BJ (cell line): ENCODE results near the gene SMURF1. TPM values are rescaled to one million over a fixed set of nuclear protein-coding genes. Genes with fewer than 3 reads are reported as not detected.

Experiments used
- CTCF ChIA-PET: fragments of 350-600 bp; formaldehyde crosslinking; extraction: SDS; loops from one replicate; lab custom pipeline; 2021; ENCODE audit warnings: antibody characterized with exemption, inconsistent platforms; lab: Yijun Ruan, JAX
- POLR2A ChIA-PET: fragments of 300-600 bp; sonication (Branson Sonifier 250); formaldehyde crosslinking; extraction: SDS; loops from one replicate; lab custom pipeline; 2021; ENCODE audit warnings: antibody characterized with exemption; lab: Charles Lee
- DNase-seq: peaks from one replicate; pipeline ENCODE4 v3.0.0-alpha.2; 2011; ENCODE audit warnings: low read depth
- H3K27me3 ChIP-seq: 2 replicates; pipeline ENCODE4 v1.6.0; 2011; ENCODE audit warnings: low read length; ENCODE audit not compliant: control insufficient read depth, insufficient read depth
- H3K36me3 ChIP-seq: 2 replicates; pipeline ENCODE4 v1.5.1; 2011; ENCODE audit warnings: low read length; ENCODE audit not compliant: control insufficient read depth, insufficient read depth
- H3K4me3 ChIP-seq: 2 replicates; pipeline ENCODE4 v1.5.1; 2011; ENCODE audit warnings: low read depth, mild to moderate bottlenecking, control low read depth, low read length
- CTCF ChIP-seq: IDR thresholded peaks from 2 replicates; pipeline ENCODE4 v1.5.1; 2011; ENCODE audit warnings: low read depth, mild to moderate bottlenecking, control low read depth, inconsistent platforms, low read length, moderate library complexity; ENCODE audit not compliant: insufficient read depth
- polyA plus RNA-seq: library from polyadenylated mRNA; depleted of rRNA; stranded (reverse); fragments of >200 nt; gene quantifications from 2 replicates; pipeline ENCODE4 v1.2.3, GENCODE V29; 2011

SMURF1 gene
- polyA plus RNA-seq, 1 experiment: 15.4 TPM

DNA sequence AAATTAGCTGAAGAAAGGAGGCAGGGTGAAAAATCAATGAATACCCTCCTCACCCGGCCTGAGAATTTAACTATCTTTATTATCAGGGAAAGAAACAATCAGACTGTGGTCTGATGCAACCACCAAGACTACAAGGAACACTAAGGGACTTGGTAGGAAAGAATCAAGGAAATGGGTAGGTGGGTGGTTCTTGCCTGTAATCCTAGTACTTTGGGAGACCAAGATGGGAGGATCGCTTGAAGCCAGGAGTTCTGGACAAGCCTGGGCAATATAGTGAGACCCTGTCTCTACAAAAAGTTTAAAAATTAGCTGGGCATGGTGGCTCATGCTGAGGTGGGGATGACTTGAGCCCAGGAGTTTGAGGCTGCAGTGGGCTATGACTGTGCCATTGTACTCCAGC lies 12.6 kb downstream of the SMURF1 start:
- Histone ChIP-seq H3K36me3 (no peaks in the 10 kb centered on the region), H3K4me3 (no peak overlapping the region), H3K27me3 (no peaks in the 10 kb centered on the region)
- CTCF ChIA-PET: no interaction called here
- TF ChIP-seq CTCF: no peak
- POLR2A ChIA-PET: no interaction called here
- DNase-seq: no peak

- no peaks in the 10 kb centered on the region for H3K36me3 ChIP-seq
- H3K27me3 ChIP-seq: no peaks in the 10 kb centered on the region
- DNase-seq: no peak
- CTCF ChIA-PET: no interaction called here
- TF ChIP-seq CTCF: no peak
- no peak overlapping the region for H3K4me3 ChIP-seq
- POLR2A ChIA-PET: interaction anchor here (0.6 kb wide), 1 partner anchor 13 kb away, joined by 16 read pairs; no protein-coding TSS in a partner anchor
Observed at GRCh38 chr7:99129536-99129935, 14.4 kb downstream of the SMURF1 start.

DNA sequence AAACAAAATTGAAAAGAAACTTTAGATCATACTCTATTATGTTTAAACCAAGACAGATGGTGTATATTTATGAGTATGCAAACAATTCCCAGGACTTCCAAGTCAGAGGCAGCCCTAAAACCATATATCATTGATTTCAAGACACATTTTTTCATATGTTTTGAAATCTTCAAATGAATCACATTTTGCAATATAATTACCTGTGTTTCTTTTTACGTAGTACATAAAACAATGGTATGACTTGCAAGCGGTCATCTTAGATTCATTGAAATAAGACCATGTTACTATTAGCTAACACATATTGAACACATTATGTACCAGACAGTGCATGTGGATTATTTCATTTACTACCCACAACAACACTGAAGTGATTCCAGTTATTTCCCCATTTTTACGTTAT lies 14.9 kb downstream of the SMURF1 start:
- ChIA-PET CTCF (no interaction called here), POLR2A (interaction anchor here (0.6 kb wide), 1 partner anchor 13 kb away, joined by 16 read pairs; no protein-coding TSS in a partner anchor)
- Histone ChIP-seq H3K27me3 (no peaks in the 10 kb centered on the region), H3K4me3 (no peak overlapping the region), H3K36me3 (no peaks in the 10 kb centered on the region)
- TF ChIP-seq CTCF: no peak
- no peak for DNase-seq

- POLR2A ChIA-PET: no interaction called here
- H3K27me3 ChIP-seq: no peaks in the 10 kb centered on the region
- TF ChIP-seq CTCF: no peak
- no peaks in the 10 kb centered on the region for H3K36me3 ChIP-seq
- no peak for DNase-seq
- H3K4me3 ChIP-seq: no peak overlapping the region
- CTCF ChIA-PET: no interaction called here
Observed at GRCh38 chr7:99128076-99128950, 15.6 kb downstream of the SMURF1 start.

DNA sequence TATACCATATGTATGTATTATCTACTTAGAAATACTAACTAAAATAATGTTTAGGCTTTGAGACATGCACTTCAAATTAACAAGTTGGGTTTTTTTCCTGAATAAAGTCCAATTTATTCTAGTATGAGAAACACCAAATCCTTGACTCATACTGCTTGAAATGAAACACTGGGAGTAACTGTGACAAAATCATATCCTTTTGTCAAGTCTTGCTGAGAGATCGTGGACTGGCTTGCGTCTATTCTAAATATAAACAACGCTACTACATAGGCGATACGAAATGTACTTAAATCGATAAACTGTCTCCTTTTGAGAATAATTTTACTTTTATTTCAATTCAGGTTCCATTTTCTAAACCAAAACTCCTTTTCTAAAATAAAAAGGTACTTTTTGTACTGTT lies 16.3 kb downstream of the SMURF1 start:
- Histone ChIP-seq H3K36me3 (no peaks in the 10 kb centered on the region), H3K4me3 (no peak overlapping the region), H3K27me3 (no peaks in the 10 kb centered on the region)
- CTCF ChIA-PET: interaction anchor here (1.1 kb wide), 1 partner anchor 10 kb away, joined by 3 read pairs; no protein-coding TSS in a partner anchor
- no peak for TF ChIP-seq CTCF
- no peak for DNase-seq
- POLR2A ChIA-PET: no interaction called here
